Colon (tissue), 2 donors: Measurements from ENCODE around the gene ARHGEF11.

Source experiments
- FAIRE-seq: peaks from 2 replicates; lab custom pipeline; 2012; peaks lifted over from hg19 to GRCh38; lab: Jason Lieb, UNC
- donor health status: control.
- donor health status: control.

ARHGEF11 gene

GRCh38 chr1:156949127-156949526 is 96.4 kb downstream of the ARHGEF11 start:
- FAIRE-seq: no peak

- FAIRE-seq: no peak
These were observed 96.8 kb downstream of the ARHGEF11 start for GRCh38 chr1:156948708-156949107.

GRCh38 chr1:156947818-156948525 is 97.6 kb downstream of the ARHGEF11 start:
- no peak for FAIRE-seq

GRCh38 chr1:156947127-156947526 is 98.4 kb downstream of the ARHGEF11 start:
- no peak for FAIRE-seq

GRCh38 chr1:156945881-156946661 is 99.5 kb downstream of the ARHGEF11 start:
- FAIRE-seq: no peak

GRCh38 chr1:156944848-156945247 is 100.7 kb downstream of the ARHGEF11 start:
- no peak for FAIRE-seq

GRCh38 chr1:156944268-156944667 is 101.3 kb downstream of the ARHGEF11 start:
- FAIRE-seq: no peak

- no peak for FAIRE-seq
These were observed 101.8 kb downstream of the ARHGEF11 start for GRCh38 chr1:156943756-156944155.

- FAIRE-seq: no peak
These were observed 103.0 kb downstream of the ARHGEF11 start for GRCh38 chr1:156942576-156942975.

GRCh38 chr1:156942176-156942575 is 103.4 kb downstream of the ARHGEF11 start:
- FAIRE-seq: no peak

GRCh38 chr1:156941675-156942074 is 103.9 kb downstream of the ARHGEF11 start:
- FAIRE-seq: no peak

- no peak for FAIRE-seq
These were observed 105.7 kb downstream of the ARHGEF11 start for GRCh38 chr1:156939786-156940334.

- FAIRE-seq: no peak
These were observed 106.7 kb downstream of the ARHGEF11 start for GRCh38 chr1:156938813-156939212.

GRCh38 chr1:156937883-156938282 is 107.7 kb downstream of the ARHGEF11 start:
- FAIRE-seq: no peak

- FAIRE-seq: no peak
These were observed 108.8 kb downstream of the ARHGEF11 start for GRCh38 chr1:156936721-156937220.

- no peak for FAIRE-seq
These were observed 109.4 kb downstream of the ARHGEF11 start for GRCh38 chr1:156936191-156936590.

- no peak for FAIRE-seq
These were observed 109.9 kb downstream of the ARHGEF11 start for GRCh38 chr1:156935505-156936128.

- FAIRE-seq: no peak
These were observed 112.4 kb downstream of the ARHGEF11 start for GRCh38 chr1:156933136-156933535.

GRCh38 chr1:156931974-156932710 is 113.4 kb downstream of the ARHGEF11 start:
- FAIRE-seq: no peak

GRCh38 chr1:156931211-156931952 is 114.2 kb downstream of the ARHGEF11 start:
- no peak for FAIRE-seq

- no peak for FAIRE-seq
These were observed 115.1 kb downstream of the ARHGEF11 start for GRCh38 chr1:156930483-156930882.
